Hematopoietic multipotent progenitor cell treated with erythropoietin and hydrocortisone succinate and interleukin-3 and kit ligand, for 6 days (in vitro differentiated cells): ENCODE measurements around the gene PCDHGB4.
"Not testable (repeated sequence)": the region's sequence is repeated elsewhere in the genome, so short reads cannot be mapped to it uniquely, and the experiment has no call there.

Experiments
- DNase-seq: peaks from one replicate; pipeline ENCODE4 v3.0.0-alpha.2; 2015

PCDHGB4 gene

GRCh38 chr5:141402553-141403243 lies 15.2 kb downstream of the PCDHGB4 start, which contains the start of gene PCDHGA9:
Gene PCDHGA9 (plus strand): TSS chr5:141402778. CDS start chr5:141402953, 175 bp downstream.
- peak; percentile 45 for DNase-seq

- no peak for DNase-seq
These were observed 15.9 kb downstream of the PCDHGB4 start for GRCh38 chr5:141403387-141403786.

- peak; percentile 44 for DNase-seq
These were observed 20.4 kb downstream of the PCDHGB4 start, which contains the start of gene PCDHGB6 for GRCh38 chr5:141407790-141408505. Gene PCDHGB6 (plus strand): TSS chr5:141408021. CDS start chr5:141408203, 182 bp downstream.

GRCh38 chr5:141409598-141410306 lies 22.3 kb downstream of the PCDHGB4 start:
- no peak for DNase-seq

GRCh38 chr5:141411575-141411974 lies 24.1 kb downstream of the PCDHGB4 start:
- no peak for DNase-seq

- DNase-seq: peak; percentile 86
These were observed 25.5 kb downstream of the PCDHGB4 start, which contains the start of gene PCDHGA10 for GRCh38 chr5:141412854-141413539. Gene PCDHGA10 (plus strand): TSS chr5:141412987. CDS start chr5:141413176, 189 bp downstream.

GRCh38 chr5:141413540-141414069 lies 26.1 kb downstream of the PCDHGB4 start:
- DNase-seq: no peak

GRCh38 chr5:141414548-141415274 lies 27.2 kb downstream of the PCDHGB4 start:
- DNase-seq: not testable (repeated sequence)

GRCh38 chr5:141415275-141415618 lies 27.7 kb downstream of the PCDHGB4 start:
- not testable (repeated sequence) for DNase-seq

- peak; percentile 81 for DNase-seq
These were observed 30.1 kb downstream of the PCDHGB4 start, which contains the start of gene PCDHGB7 for GRCh38 chr5:141417494-141418172. Gene PCDHGB7 (plus strand): TSS chr5:141417677. CDS start chr5:141417860, 183 bp downstream.

- no peak for DNase-seq
These were observed 31.8 kb downstream of the PCDHGB4 start for GRCh38 chr5:141419074-141419880.

GRCh38 chr5:141420855-141421488 lies 33.5 kb downstream of the PCDHGB4 start, which contains the start of gene PCDHGA11:
Gene PCDHGA11 (plus strand): TSS chr5:141421051. CDS start chr5:141421228, 177 bp downstream.
- peak; percentile 70 for DNase-seq

- DNase-seq: no peak
These were observed 34.0 kb downstream of the PCDHGB4 start for GRCh38 chr5:141421489-141421855.

GRCh38 chr5:141422742-141423291 lies 35.3 kb downstream of the PCDHGB4 start:
- DNase-seq: no peak

GRCh38 chr5:141427783-141428426 lies 40.4 kb downstream of the PCDHGB4 start:
- no peak for DNase-seq

- DNase-seq: peak; percentile 72
These were observed 43.0 kb downstream of the PCDHGB4 start, which contains the start of gene PCDHGA12 for GRCh38 chr5:141430332-141431113. Gene PCDHGA12 (plus strand): TSS chr5:141430507. CDS start chr5:141430760, 253 bp downstream.

- no peak for DNase-seq
These were observed 43.8 kb downstream of the PCDHGB4 start for GRCh38 chr5:141431286-141431685.

GRCh38 chr5:141432308-141432707 lies 44.8 kb downstream of the PCDHGB4 start:
- DNase-seq: not testable (repeated sequence)
